Activated T-helper 1 cell treated with anti-CD3 and anti-CD28 coated beads, Interleukin-12 subunit alpha, Interleukin-12 subunit beta, Interleukin-2, Interleukin-4 antibody, amounts not matched to agents 30 ng/mL and 10 ng/mL and 1 ng/mL, durations not matched to agents 14 hours and 24 hours and 36 hours (primary cell): Measurements from ENCODE around the gene FBXW2. TPM values are rescaled to one million over a fixed set of nuclear protein-coding genes. Genes with fewer than 3 reads are reported as not detected.

Experiments
- DNase-seq: peaks from one replicate; pipeline ENCODE4 v3.0.0; 2021; ENCODE audit warnings: low spot score
- H3K27ac Mint-ChIP-seq: one replicate; pipeline ENCODE4 v1.8.0; 2021; ENCODE audit warnings: mild to moderate bottlenecking, mixed read lengths
- H3K27me3 Mint-ChIP-seq: one replicate; pipeline ENCODE4 v1.8.0; 2022; ENCODE audit warnings: mild to moderate bottlenecking, moderate library complexity, mixed read lengths; ENCODE audit not compliant: insufficient read depth
- H3K36me3 Mint-ChIP-seq: one replicate; pipeline ENCODE4 v1.8.0; 2021; ENCODE audit warnings: low read depth, mixed read lengths
- H3K4me1 Mint-ChIP-seq: one replicate; pipeline ENCODE4 v1.8.0; 2021; ENCODE audit warnings: low read depth, mixed read lengths
- H3K4me3 Mint-ChIP-seq: one replicate; pipeline ENCODE4 v1.8.0; 2021; ENCODE audit warnings: mild to moderate bottlenecking, moderate library complexity, mixed read lengths
- H3K9me3 Mint-ChIP-seq: one replicate; pipeline ENCODE4 v1.8.0; 2021; ENCODE audit warnings: mixed read lengths
- intact Hi-C: fragments of 100-400 bp; cut with micrococcal nuclease; formaldehyde crosslinking; loops from one replicate; pipeline ENCODE4 v1.15.1; 2024
- total RNA-seq: library from RNA; stranded (reverse); gene quantifications from 2 replicates; pipeline ENCODE4 v1.2.3, GENCODE V29; 2022

Gene FBXW2
- 82.2 and 85.0 TPM in 2 replicates for total RNA-seq

GRCh38 chr9:120792898-120793765 is at the start of gene FBXW2:
TSS of gene FBXW2 (minus strand) at chr9:120793416. CDS start at chr9:120788258, 5,158 bp downstream.
- peak; percentile 90 for DNase-seq
- Mint-ChIP-seq H3K36me3 (peaks cover 24% of the 10 kb centered on the region), H3K4me3 (peak within 1 kb of the TSS; percentile 98), H3K27ac (peak within 1 kb of the TSS; percentile 98), H3K9me3 (no peaks in the 10 kb centered on the region), H3K4me1 (peaks cover 48% of the 10 kb centered on the region), H3K27me3 (no peaks in the 10 kb centered on the region)
- intact Hi-C loops: loop anchor here (1.0 to 5.0 kb wide), 11 partner anchors 36 to 1474 kb away; partner anchors contain the start of genes CDK5RAP2, CNTRL, MEGF9 and PHF19

GRCh38 chr9:120841930-120842684 is 48.9 kb upstream of the FBXW2 start:
- peak overlapping the region; percentile 96 for H3K27ac Mint-ChIP-seq
- H3K9me3 Mint-ChIP-seq: no peaks in the 10 kb centered on the region
- H3K4me1 Mint-ChIP-seq: peaks cover 73% of the 10 kb centered on the region
- peaks cover 40% of the 10 kb centered on the region for H3K36me3 Mint-ChIP-seq
- intact Hi-C loops: loop anchor here (1.0 to 5.0 kb wide), 4 partner anchors 49 to 359 kb away; partner anchors contain the start of genes CNTRL, FBXW2 and RAB14
- DNase-seq: no peak
- peak overlapping the region; percentile 98 for H3K4me3 Mint-ChIP-seq
- H3K27me3 Mint-ChIP-seq: no peaks in the 10 kb centered on the region

GRCh38 chr9:120839146-120839545 is 45.9 kb upstream of the FBXW2 start:
- intact Hi-C loops: no loop called here
- no peaks in the 10 kb centered on the region for H3K27me3 Mint-ChIP-seq
- no peak for DNase-seq
- peaks cover 39% of the 10 kb centered on the region for H3K36me3 Mint-ChIP-seq
- H3K27ac Mint-ChIP-seq: peak overlapping the region; percentile 77
- peak overlapping the region; percentile 38 for H3K4me3 Mint-ChIP-seq
- H3K4me1 Mint-ChIP-seq: peaks cover 56% of the 10 kb centered on the region
- H3K9me3 Mint-ChIP-seq: no peaks in the 10 kb centered on the region

- H3K4me1 Mint-ChIP-seq: peaks cover 51% of the 10 kb centered on the region
- no peaks in the 10 kb centered on the region for H3K9me3 Mint-ChIP-seq
- intact Hi-C loops: no loop called here
- H3K36me3 Mint-ChIP-seq: peaks cover 43% of the 10 kb centered on the region
- no peaks in the 10 kb centered on the region for H3K27me3 Mint-ChIP-seq
- H3K4me3 Mint-ChIP-seq: no peak overlapping the region
- H3K27ac Mint-ChIP-seq: no peak overlapping the region
- no peak for DNase-seq
These were observed 44.7 kb upstream of the FBXW2 start for GRCh38 chr9:120837921-120838320.

- Mint-ChIP-seq H3K4me1 (peaks cover 30% of the 10 kb centered on the region), H3K27ac (no peak overlapping the region), H3K4me3 (no peak overlapping the region), H3K9me3 (no peaks in the 10 kb centered on the region), H3K36me3 (peaks cover 49% of the 10 kb centered on the region), H3K27me3 (no peaks in the 10 kb centered on the region)
- DNase-seq: no peak
- intact Hi-C loops: no loop called here
These were observed 40.1 kb upstream of the FBXW2 start for GRCh38 chr9:120833325-120833724.

- Mint-ChIP-seq H3K4me3 (no peak overlapping the region), H3K9me3 (no peaks in the 10 kb centered on the region), H3K4me1 (peaks cover 25% of the 10 kb centered on the region), H3K27ac (no peak overlapping the region), H3K27me3 (no peaks in the 10 kb centered on the region), H3K36me3 (peaks cover 48% of the 10 kb centered on the region)
- intact Hi-C loops: no loop called here
- DNase-seq: no peak
These were observed 39.6 kb upstream of the FBXW2 start for GRCh38 chr9:120832807-120833206.

GRCh38 chr9:120830865-120831264 is 37.6 kb upstream of the FBXW2 start:
- H3K9me3 Mint-ChIP-seq: no peaks in the 10 kb centered on the region
- no peaks in the 10 kb centered on the region for H3K27me3 Mint-ChIP-seq
- H3K4me3 Mint-ChIP-seq: no peak overlapping the region
- H3K27ac Mint-ChIP-seq: no peak overlapping the region
- peaks cover 14% of the 10 kb centered on the region for H3K4me1 Mint-ChIP-seq
- peaks cover 51% of the 10 kb centered on the region for H3K36me3 Mint-ChIP-seq
- DNase-seq: no peak
- intact Hi-C loops: no loop called here

GRCh38 chr9:120830151-120830550 is 36.9 kb upstream of the FBXW2 start:
- H3K27ac Mint-ChIP-seq: no peak overlapping the region
- peaks cover 51% of the 10 kb centered on the region for H3K36me3 Mint-ChIP-seq

GRCh38 chr9:120829650-120830049 is 36.4 kb upstream of the FBXW2 start:
- peaks cover 53% of the 10 kb centered on the region for H3K36me3 Mint-ChIP-seq
- peak overlapping the region; percentile 50 for H3K27ac Mint-ChIP-seq
- no peak for DNase-seq
- H3K4me3 Mint-ChIP-seq: no peak overlapping the region
- no peaks in the 10 kb centered on the region for H3K27me3 Mint-ChIP-seq
- H3K9me3 Mint-ChIP-seq: no peaks in the 10 kb centered on the region
- peaks cover 10% of the 10 kb centered on the region for H3K4me1 Mint-ChIP-seq
- intact Hi-C loops: no loop called here

More at GRCh38 chr9:120830151-120830550, 36.9 kb upstream of the FBXW2 start:
- intact Hi-C loops: no loop called here
- Mint-ChIP-seq H3K4me3 (no peak overlapping the region), H3K27me3 (no peaks in the 10 kb centered on the region), H3K4me1 (peaks cover 12% of the 10 kb centered on the region), H3K9me3 (no peaks in the 10 kb centered on the region)
- no peak for DNase-seq

GRCh38 chr9:120820095-120820494 is 26.9 kb upstream of the FBXW2 start:
- no peaks in the 10 kb centered on the region for H3K27me3 Mint-ChIP-seq
- intact Hi-C loops: no loop called here
- peaks cover 55% of the 10 kb centered on the region for H3K36me3 Mint-ChIP-seq
- H3K4me1 Mint-ChIP-seq: no peaks in the 10 kb centered on the region
- H3K9me3 Mint-ChIP-seq: no peaks in the 10 kb centered on the region
- H3K4me3 Mint-ChIP-seq: no peak overlapping the region
- no peak for DNase-seq
- no peak overlapping the region for H3K27ac Mint-ChIP-seq

GRCh38 chr9:120818595-120818994 is 25.4 kb upstream of the FBXW2 start:
- intact Hi-C loops: no loop called here
- H3K4me3 Mint-ChIP-seq: no peak overlapping the region
- no peaks in the 10 kb centered on the region for H3K4me1 Mint-ChIP-seq
- no peaks in the 10 kb centered on the region for H3K27me3 Mint-ChIP-seq
- no peak for DNase-seq
- H3K36me3 Mint-ChIP-seq: peaks cover 46% of the 10 kb centered on the region
- H3K27ac Mint-ChIP-seq: no peak overlapping the region
- H3K9me3 Mint-ChIP-seq: no peaks in the 10 kb centered on the region

GRCh38 chr9:120815075-120815474 is 21.9 kb upstream of the FBXW2 start:
- Mint-ChIP-seq H3K9me3 (peaks cover 9% of the 10 kb centered on the region), H3K4me3 (no peak overlapping the region), H3K4me1 (no peaks in the 10 kb centered on the region), H3K27me3 (no peaks in the 10 kb centered on the region), H3K36me3 (peaks cover 27% of the 10 kb centered on the region), H3K27ac (no peak overlapping the region)
- intact Hi-C loops: no loop called here
- no peak for DNase-seq

GRCh38 chr9:120808931-120809330 is 15.7 kb upstream of the FBXW2 start:
- H3K4me1 Mint-ChIP-seq: no peaks in the 10 kb centered on the region
- DNase-seq: no peak
- H3K9me3 Mint-ChIP-seq: peaks cover 56% of the 10 kb centered on the region
- H3K36me3 Mint-ChIP-seq: peaks cover 12% of the 10 kb centered on the region
- no peak overlapping the region for H3K4me3 Mint-ChIP-seq
- H3K27me3 Mint-ChIP-seq: peaks cover 1% of the 10 kb centered on the region
- H3K27ac Mint-ChIP-seq: no peak overlapping the region
- intact Hi-C loops: no loop called here
